K562 (cell line): ENCODE measurements around the gene AGAP3. TPM values are rescaled to one million over a fixed set of nuclear protein-coding genes. Genes with fewer than 3 reads are reported as not detected.

Experiments
- CBX1 ChIP-seq: sonication (generic); IDR thresholded peaks from 2 replicates; pipeline ENCODE4 v1.6.1; 2016; ENCODE audit warnings: antibody characterized with exemption, low read depth, mild to moderate bottlenecking
- CREB3L1 ChIP-seq: fragments of 450-650 bp; IDR thresholded peaks from 2 replicates; pipeline ENCODE4 v1.6.1; 2014; ENCODE audit warnings: low read depth, mild to moderate bottlenecking, moderate library complexity, borderline replicate concordance
- EP300 ChIP-seq: IDR thresholded peaks from 2 replicates; pipeline ENCODE4 v1.6.1; 2012; ENCODE audit warnings: low read length, improper control_type of control experiment
- MXI1 ChIP-seq: IDR thresholded peaks from 2 replicates; pipeline ENCODE4 v1.6.1; 2011; ENCODE audit warnings: low read depth, mild to moderate bottlenecking, improper control_type of control experiment, low read length
- MYNN ChIP-seq, 2 experiments: sonication (generic); formaldehyde crosslinking in 1 of 2; IDR thresholded peaks; 2 replicates each; pipeline versions ENCODE4 v1.5.0 to v1.6.1; 2016 to 2020; ENCODE audit warnings: antibody characterized with exemption in 1 of 2, missing genetic modification reagents in 1 of 2
- NELFE ChIP-seq: IDR thresholded peaks from 2 replicates; pipeline ENCODE4 v1.6.1; 2011; ENCODE audit warnings: mild to moderate bottlenecking; ENCODE audit not compliant: insufficient read depth, insufficient read length
- NKRF ChIP-seq: fragments of 450-650 bp; IDR thresholded peaks from 2 replicates; pipeline ENCODE4 v1.6.1; 2016; ENCODE audit warnings: borderline replicate concordance
- PHF8 ChIP-seq: fragments of 200-600 bp; sonication (generic); IDR thresholded peaks from 2 replicates; pipeline ENCODE4 v1.6.1; 2012; ENCODE audit warnings: mixed run types, mild to moderate bottlenecking, inconsistent platforms, low read length, moderate library complexity, borderline replicate concordance
- RREB1 ChIP-seq: fragments of 250-450 bp; sonication (Bioruptor Pico); IDR thresholded peaks from 2 replicates; pipeline ENCODE4 v1.4.0; 2020
- SMARCE1 ChIP-seq: fragments of 450-650 bp; IDR thresholded peaks from 2 replicates; pipeline ENCODE4 v1.7.1; 2016; ENCODE audit warnings: mild to moderate bottlenecking
- TFAP4 ChIP-seq: sonication (generic); formaldehyde crosslinking; IDR thresholded peaks from 2 replicates; pipeline ENCODE4 v1.8.0; 2022; ENCODE audit warnings: missing genetic modification reagents, mild to moderate bottlenecking, moderate library complexity, borderline replicate concordance
- TRIM28 ChIP-seq: fragments of 450-650 bp; IDR thresholded peaks from 2 replicates; pipeline ENCODE4 v1.6.1; 2017
- ZBTB2 ChIP-seq: fragments of 450-650 bp; IDR thresholded peaks from 2 replicates; pipeline ENCODE4 v1.6.1; 2016; ENCODE audit warnings: antibody characterized with exemption
- ZFPM2 ChIP-seq: fragments of 250-450 bp; sonication (Bioruptor Pico); IDR thresholded peaks from 2 replicates; pipeline ENCODE4 v1.5.1; 2022; ENCODE audit warnings: mild to moderate bottlenecking
- ZNF12 ChIP-seq: sonication (generic); formaldehyde crosslinking; IDR thresholded peaks from 2 replicates; pipeline ENCODE4 v1.4.0; 2020; ENCODE audit warnings: mild to moderate bottlenecking, missing genetic modification reagents
- ZNF431 ChIP-seq: sonication (generic); formaldehyde crosslinking; IDR thresholded peaks from 2 replicates; pipeline ENCODE4 v1.8.0; 2022; ENCODE audit warnings: mild to moderate bottlenecking, missing genetic modification reagents
- polyA plus RNA-seq, 8 experiments: library from polyadenylated mRNA; depleted of rRNA in 4 of 8; stranded (reverse) in 5 of 8; unstranded in 3 of 8; fragments of >200 nt; fragmentation: Nextera tagmentation in 2 of 8; fragmentation: Illumina TruSeq in 1 of 8; extraction: Ambion mirVana in 2 of 8; extraction: Trizol in 1 of 8; gene quantifications; 2 replicates each; pipeline versions ENCODE4 v1.2.1 to v1.2.3, GENCODE V29; 2011 to 2014; ENCODE audit warnings: inconsistent platforms in 1 of 8, missing spikeins in 1 of 8
- total RNA-seq, 7 experiments: library from RNA; depleted of rRNA in 6 of 7; stranded (reverse); fragments of >200 nt in 6 of 7; fragmentation: Illumina TruSeq in 2 of 7; extraction: Trizol in 2 of 7; gene quantifications; 2 replicates each; pipeline versions ENCODE4 v1.2.1 to v1.2.3, GENCODE V29; 2011 to 2021; ENCODE audit warnings: low replicate concordance in 1 of 7

AGAP3 gene
- total and polyA plus RNA-seq, 9 of the 15 experiments (the other 6 are each of a cell fraction or from before 2014, with no cell fraction given): 3.4 to 208 (median 62.2) TPM

- TF ChIP-seq CREB3L1: peak; percentile 81
- TF ChIP-seq RREB1: no peak
- peak; percentile 55; the same call in 1 of the 2 replicates for TF ChIP-seq PHF8
- peak; percentile 87; the same call in 1 of the 2 replicates for TF ChIP-seq ZBTB2
- no peak for TF ChIP-seq ZNF12 (CRISPR knock-in tag)
- TF ChIP-seq MYNN (IDR thresholded peaks at IDR 0.05): no peak
- no peak for TF ChIP-seq MYNN (CRISPR knock-in tag; IDR thresholded peaks at IDR 0.05)
- peak; percentile 89 for TF ChIP-seq MXI1
- no peak for TF ChIP-seq SMARCE1
- peak; percentile 85 for TF ChIP-seq NKRF
- peak; percentile 88 for TF ChIP-seq TFAP4 (CRISPR knock-in tag)
- TF ChIP-seq CBX1: no peak; the same call in 1 of the 2 replicates
- TF ChIP-seq TRIM28: no peak
- TF ChIP-seq EP300: no peak
- no peak for TF ChIP-seq ZFPM2
- TF ChIP-seq NELFE: no peak
- TF ChIP-seq ZNF431: no peak
Measured at GRCh38 chr7:151083071-151083823, 3.0 kb upstream of the AGAP3 start, which contains the start of gene TMUB1 (continued).
